NT2/D1 (cell line): ENCODE measurements around the gene MINAR1.

Experiments used
- SUZ12 ChIP-seq: IDR thresholded peaks from 2 replicates; pipeline ENCODE4 v1.6.1; 2011; ENCODE audit not compliant: insufficient read length, insufficient read depth; ENCODE audit errors: extremely low read depth
- YY1 ChIP-seq: IDR thresholded peaks from 2 replicates; pipeline ENCODE4 v1.6.1; 2011; ENCODE audit not compliant: insufficient read length, insufficient read depth

GRCh38 chr15:79410237-79410636, 21.9 kb upstream of the MINAR1 start:
- TF ChIP-seq YY1 (no peak), SUZ12 (no peak)
